Activated CD4-positive, alpha-beta T cell treated with anti-CD3 and anti-CD28 coated beads for 24 hours (primary cell): ENCODE results near the gene TRMO.
"Not testable (repeated sequence)": the region's sequence is repeated elsewhere in the genome, so short reads cannot be mapped to it uniquely, and the experiment has no call there.

Experiments
- DNase-seq, 2 donors: peaks; one replicate each; pipeline ENCODE4 v3.0.0-alpha.2; 2020; ENCODE audit warnings: low read depth in 2 of 2

The TRMO gene

GRCh38 chr9:97921959-97922724 is at the start of gene TRMO:
Gene TRMO (minus strand): TSS chr9:97922500. CDS start chr9:97922493, 7 bp downstream.
- DNase-seq: peak; percentile 97 to 98

GRCh38 chr9:97970165-97970564 is 47.9 kb upstream of the TRMO start:
- no peak for DNase-seq

GRCh38 chr9:97969014-97969413 is 46.7 kb upstream of the TRMO start:
- DNase-seq: no peak

- no peak for DNase-seq
Observed at GRCh38 chr9:97966493-97966892, 44.2 kb upstream of the TRMO start.

- no peak for DNase-seq
Observed at GRCh38 chr9:97964901-97965300, 42.6 kb upstream of the TRMO start.

- DNase-seq: no peak
Observed at GRCh38 chr9:97963232-97963631, 40.9 kb upstream of the TRMO start.

GRCh38 chr9:97962575-97962974 is 40.3 kb upstream of the TRMO start:
- DNase-seq: no peak

- no peak for DNase-seq
Observed at GRCh38 chr9:97962136-97962535, 39.8 kb upstream of the TRMO start.

- no peak for DNase-seq
Observed at GRCh38 chr9:97961361-97961760, 39.1 kb upstream of the TRMO start.

- not testable (repeated sequence) for DNase-seq
Observed at GRCh38 chr9:97960678-97961328, 38.5 kb upstream of the TRMO start.

- no peak for DNase-seq
Observed at GRCh38 chr9:97959585-97959984, 37.3 kb upstream of the TRMO start.

GRCh38 chr9:97958812-97959511 is 36.7 kb upstream of the TRMO start:
- DNase-seq: no peak

GRCh38 chr9:97956331-97956730 is 34.0 kb upstream of the TRMO start:
- DNase-seq: no peak

GRCh38 chr9:97954550-97954989 is 32.3 kb upstream of the TRMO start:
- DNase-seq: peak; percentile 9 to 29

- DNase-seq: not testable (repeated sequence)
Observed at GRCh38 chr9:97950873-97951272, 28.6 kb upstream of the TRMO start.

- not testable (repeated sequence) for DNase-seq
Observed at GRCh38 chr9:97947094-97947493, 24.8 kb upstream of the TRMO start.

GRCh38 chr9:97945470-97945869 is 23.2 kb upstream of the TRMO start:
- not testable (repeated sequence) for DNase-seq

- no peak for DNase-seq
Observed at GRCh38 chr9:97944612-97945011, 22.3 kb upstream of the TRMO start.

GRCh38 chr9:97943308-97943855 is 21.1 kb upstream of the TRMO start:
- DNase-seq: no peak

- DNase-seq: no peak
Observed at GRCh38 chr9:97941323-97941722, 19.0 kb upstream of the TRMO start.

- DNase-seq: no peak
Observed at GRCh38 chr9:97940741-97941140, 18.4 kb upstream of the TRMO start.

GRCh38 chr9:97940233-97940632 is 17.9 kb upstream of the TRMO start:
- no peak for DNase-seq
